ENCODE measurements around the gene SCLT1. TPM values are rescaled to one million over a fixed set of nuclear protein-coding genes. Genes with fewer than 3 reads are reported as not detected.

The SCLT1 gene
- total and polyA plus RNA-seq, 2 of the 13 experiments (the other 11 are each of a cell fraction or from before 2014, with no cell fraction given) = 1.5 to 8.7 TPM

DNA sequence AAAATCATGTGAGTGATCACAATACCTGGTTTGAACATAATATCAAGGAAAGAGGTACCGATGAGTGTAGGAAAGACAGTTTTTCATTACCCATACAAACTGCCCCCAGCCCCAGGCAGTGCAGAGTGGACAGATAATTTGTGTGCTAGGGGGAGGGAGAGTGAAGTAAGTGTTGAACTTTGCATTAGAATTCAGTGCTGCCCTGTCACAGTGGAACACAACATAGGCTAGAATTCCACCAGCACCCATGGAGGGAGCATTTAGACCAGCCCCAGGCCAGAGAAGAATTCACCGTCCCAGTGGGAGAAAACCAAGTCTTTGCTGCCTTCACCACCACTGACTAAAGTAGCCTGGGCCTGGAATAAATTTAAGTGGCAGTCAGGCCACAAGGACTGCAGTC, 107.3 kb downstream of the SCLT1 start:
- ChIA-PET CTCF (ENCODE audit: low intra/inter-chr PET ratio, low total read pairs) (no interaction called here), POLR2A (no interaction called here)
- Histone ChIP-seq H3K27me3 (ENCODE audit: control insufficient read depth in 1 of 2, insufficient read depth in 2 of 2, low read length in 2 of 2) (no peaks in the 10 kb centered on the region; a peak in 1 of 5 replicates), H2AFZ (ENCODE audit: low read length) (no peak overlapping the region), H3K27ac (ENCODE audit: extremely low read length, insufficient read depth, low read length) (no peak overlapping the region), H3K4me2 (ENCODE audit: low read depth, low read length) (no peak overlapping the region), H3K79me2 (ENCODE audit: insufficient read depth, low read length) (no peaks in the 10 kb centered on the region), H4K20me1 (ENCODE audit: insufficient read depth, low read length) (no peaks in the 10 kb centered on the region), H3K36me3 (replicated peaks in 1 of 2; ENCODE audit: control insufficient read depth in 1 of 2, insufficient read depth in 2 of 2, low read length in 2 of 2) (no peaks in the 10 kb centered on the region), H3K9me3 (ENCODE audit: low read length) (no peaks in the 10 kb centered on the region), H3K4me1 (ENCODE audit: insufficient read depth, low read length) (peaks cover 5% of the 10 kb centered on the region; the same call in 1 of the 2 replicates), H3K4me3 (replicated peaks in 1 of 3; ENCODE audit: insufficient read depth in 1 of 3, low read depth in 2 of 3, low read length in 3 of 3) (no peak overlapping the region), H3K9ac (ENCODE audit: insufficient read depth, low read depth, low read length) (no peak overlapping the region)
- TF ChIP-seq HMGXB3 (CRISPR knock-in tag; IDR thresholded peaks at IDR 0.05; ENCODE audit: borderline replicate concordance) = no peak
- TF ChIP-seq, protein P1, sequence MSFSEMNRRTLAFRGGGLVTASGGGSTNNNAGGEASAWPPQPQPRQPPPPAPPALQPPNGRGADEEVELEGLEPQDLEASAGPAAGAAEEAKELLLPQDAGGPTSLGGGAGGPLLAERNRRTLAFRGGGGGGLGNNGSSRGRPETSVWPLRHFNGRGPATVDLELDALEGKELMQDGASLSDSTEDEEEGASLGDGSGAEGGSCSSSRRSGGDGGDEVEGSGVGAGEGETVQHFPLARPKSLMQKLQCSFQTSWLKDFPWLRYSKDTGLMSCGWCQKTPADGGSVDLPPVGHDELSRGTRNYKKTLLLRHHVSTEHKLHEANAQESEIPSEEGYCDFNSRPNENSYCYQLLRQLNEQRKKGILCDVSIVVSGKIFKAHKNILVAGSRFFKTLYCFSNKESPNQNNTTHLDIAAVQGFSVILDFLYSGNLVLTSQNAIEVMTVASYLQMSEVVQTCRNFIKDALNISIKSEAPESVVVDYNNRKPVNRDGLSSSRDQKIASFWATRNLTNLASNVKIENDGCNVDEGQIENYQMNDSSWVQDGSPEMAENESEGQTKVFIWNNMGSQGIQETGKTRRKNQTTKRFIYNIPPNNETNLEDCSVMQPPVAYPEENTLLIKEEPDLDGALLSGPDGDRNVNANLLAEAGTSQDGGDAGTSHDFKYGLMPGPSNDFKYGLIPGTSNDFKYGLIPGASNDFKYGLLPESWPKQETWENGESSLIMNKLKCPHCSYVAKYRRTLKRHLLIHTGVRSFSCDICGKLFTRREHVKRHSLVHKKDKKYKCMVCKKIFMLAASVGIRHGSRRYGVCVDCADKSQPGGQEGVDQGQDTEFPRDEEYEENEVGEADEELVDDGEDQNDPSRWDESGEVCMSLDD (CRISPR knock-in tag; IDR thresholded peaks at IDR 0.05; ENCODE audit: borderline replicate concordance) = no peak
- no peak for TF ChIP-seq HDAC2 (CRISPR knock-in tag; IDR thresholded peaks at IDR 0.05)
- no peak for TF ChIP-seq ZNF44 (CRISPR knock-in tag; IDR thresholded peaks at IDR 0.05)
- no peak for TF ChIP-seq HOXA3 (CRISPR knock-in tag; IDR thresholded peaks at IDR 0.05)
- TF ChIP-seq ZNF12 (CRISPR knock-in tag; IDR thresholded peaks at IDR 0.05) = no peak
- no peak for TF ChIP-seq PCBP2 (optimal IDR thresholded peaks at IDR 0.05; ENCODE audit: low read depth, low read length, poor library complexity, severe bottlenecking)
- no peak for TF ChIP-seq SOX13 (IDR thresholded peaks at IDR 0.05)
- no peak for TF ChIP-seq SOX13 (CRISPR knock-in tag; conservative IDR thresholded peaks at IDR 0.05 in 1 of 2, IDR thresholded peaks at IDR 0.05 in 1 of 2)
- TF ChIP-seq RAD51 (IDR thresholded peaks at IDR 0.05; ENCODE audit: borderline replicate concordance) = no peak
- intact Hi-C loops (cut with micrococcal nuclease; ENCODE audit: unreplicated experiment) (no loop called here), in situ Hi-C loops (cut with HindIII; ENCODE audit: extremely low pct_ligation_motif_present, low pct_unique_long_range_greater_than_20kb) (no loop called here)
- no TSS peak for BruUV-seq (replicated peaks)
- FAIRE-seq (no peak), ATAC-seq (peak; percentile 55), DNase-seq (ENCODE audit: low spot score) (no peak)
- 87% methylated on average over 2 of the region's 2 CpGs for WGBS (ENCODE audit: low lambda C conversion rate)

Data from HepG2 (cell line).